ENCODE data around the gene ANO10.

The ANO10 gene

GRCh38 chr3:43406643-43407023, 215.2 kb downstream of the ANO10 start:
- DNase-seq = no peak

- no peak for DNase-seq
These were observed 215.7 kb downstream of the ANO10 start for GRCh38 chr3:43405888-43406642.

DNA sequence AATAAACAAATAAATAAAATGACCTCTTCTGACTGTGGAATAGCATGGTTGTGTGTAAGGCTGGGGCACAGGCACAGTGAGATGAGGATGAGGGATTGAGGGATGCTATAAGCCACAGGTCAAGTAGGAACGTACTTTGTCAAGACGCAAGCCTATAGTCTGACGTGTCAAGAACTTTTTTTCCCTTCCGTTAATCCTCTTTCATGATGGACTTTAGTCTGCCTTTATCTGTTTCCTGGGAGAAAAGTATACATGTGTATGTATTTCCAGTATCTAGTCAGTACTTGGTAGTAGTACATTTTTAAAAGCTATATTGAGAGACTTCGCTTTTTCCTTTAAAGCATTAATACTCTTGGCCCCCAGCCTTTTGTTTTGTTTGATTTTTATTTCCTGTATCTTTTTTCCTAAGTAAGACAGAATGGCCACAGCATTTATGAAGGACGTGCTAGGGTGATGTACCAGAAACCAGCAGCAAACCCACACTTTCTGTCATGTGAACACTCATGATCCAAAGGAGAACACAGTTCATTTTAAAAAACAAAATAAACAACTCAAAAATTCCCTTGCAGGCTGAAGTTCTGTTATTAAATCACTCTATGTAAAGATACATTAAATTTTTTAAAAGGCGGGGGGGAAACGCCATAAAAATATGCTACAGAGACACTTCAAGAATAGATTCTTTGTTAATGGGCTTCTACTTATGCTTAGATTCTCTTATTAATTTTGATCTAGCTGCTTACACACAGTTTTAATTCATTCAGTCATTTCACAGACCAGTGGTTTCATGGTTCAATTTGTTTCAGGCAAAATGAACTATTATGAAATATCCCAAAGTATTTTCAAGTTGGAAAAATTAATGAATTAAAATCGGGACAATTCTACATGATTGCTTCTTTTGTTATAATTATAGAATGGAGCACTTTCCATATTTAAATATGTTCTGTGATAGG, 220.8 kb downstream of the ANO10 start:
- no peak for DNase-seq

DNA sequence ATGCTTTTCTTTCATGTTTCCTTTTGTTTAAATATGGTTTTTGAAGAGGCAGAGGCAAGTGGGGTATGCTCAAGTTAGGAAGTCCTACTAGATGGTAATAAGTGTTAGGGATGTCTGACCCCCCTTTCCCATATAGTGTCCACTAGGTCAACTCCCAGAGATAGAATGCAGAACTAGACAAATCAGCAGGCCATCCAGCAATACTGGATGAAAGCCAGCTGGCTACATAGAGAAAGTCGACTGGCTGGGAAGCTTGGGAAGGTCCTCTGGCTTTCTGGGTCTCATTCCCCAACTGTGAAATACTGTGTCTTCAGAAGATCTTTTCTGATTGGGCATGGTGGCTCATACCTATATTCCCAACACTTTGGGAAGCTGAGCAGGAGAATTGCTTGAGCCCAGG, 221.6 kb downstream of the ANO10 start:
- DNase-seq = no peak

DNA sequence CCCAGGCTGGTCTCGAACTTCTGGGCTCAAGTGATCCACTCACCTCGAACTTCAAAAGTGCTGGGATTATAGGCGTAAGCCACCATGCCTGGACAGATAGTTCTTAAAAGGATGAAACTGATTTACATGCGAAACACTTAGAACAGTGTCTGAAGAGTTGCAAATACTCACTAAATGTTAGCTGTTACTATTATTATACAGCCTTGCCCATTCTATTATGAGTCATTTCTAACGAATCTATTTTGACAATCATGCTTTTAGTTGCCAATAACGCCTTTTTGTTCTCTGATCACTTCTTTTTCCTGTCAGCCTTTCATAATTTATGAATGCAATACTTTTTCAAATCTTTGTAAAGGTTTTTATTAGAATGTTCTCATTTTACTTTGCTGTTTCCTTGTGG, 222.8 kb downstream of the ANO10 start:
- no peak for DNase-seq

GRCh38 chr3:43394041-43394554, 227.7 kb downstream of the ANO10 start:
- DNase-seq = no peak

DNA sequence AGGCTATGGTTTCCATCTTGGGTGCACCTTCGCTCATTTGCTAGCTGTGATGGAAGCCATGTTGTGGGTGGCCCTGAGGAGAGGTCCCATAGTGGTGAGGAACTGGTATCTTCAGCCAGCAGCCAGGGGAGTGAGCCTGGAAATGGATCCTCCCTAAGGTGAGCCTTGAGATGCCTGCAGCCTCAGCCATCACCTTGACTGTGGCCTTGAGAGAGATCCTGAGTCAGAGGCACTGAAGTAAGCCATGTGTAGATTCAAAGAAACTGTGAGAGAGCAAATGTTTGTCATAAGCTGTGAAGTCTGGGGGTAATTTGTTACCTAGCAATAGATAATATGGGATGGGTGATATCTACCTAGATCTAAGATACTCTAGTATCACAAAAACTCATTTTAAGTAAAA, 230.2 kb downstream of the ANO10 start:
- no peak for DNase-seq

- no peak for DNase-seq
These were observed 231.6 kb downstream of the ANO10 start for GRCh38 chr3:43390255-43390588.

DNA sequence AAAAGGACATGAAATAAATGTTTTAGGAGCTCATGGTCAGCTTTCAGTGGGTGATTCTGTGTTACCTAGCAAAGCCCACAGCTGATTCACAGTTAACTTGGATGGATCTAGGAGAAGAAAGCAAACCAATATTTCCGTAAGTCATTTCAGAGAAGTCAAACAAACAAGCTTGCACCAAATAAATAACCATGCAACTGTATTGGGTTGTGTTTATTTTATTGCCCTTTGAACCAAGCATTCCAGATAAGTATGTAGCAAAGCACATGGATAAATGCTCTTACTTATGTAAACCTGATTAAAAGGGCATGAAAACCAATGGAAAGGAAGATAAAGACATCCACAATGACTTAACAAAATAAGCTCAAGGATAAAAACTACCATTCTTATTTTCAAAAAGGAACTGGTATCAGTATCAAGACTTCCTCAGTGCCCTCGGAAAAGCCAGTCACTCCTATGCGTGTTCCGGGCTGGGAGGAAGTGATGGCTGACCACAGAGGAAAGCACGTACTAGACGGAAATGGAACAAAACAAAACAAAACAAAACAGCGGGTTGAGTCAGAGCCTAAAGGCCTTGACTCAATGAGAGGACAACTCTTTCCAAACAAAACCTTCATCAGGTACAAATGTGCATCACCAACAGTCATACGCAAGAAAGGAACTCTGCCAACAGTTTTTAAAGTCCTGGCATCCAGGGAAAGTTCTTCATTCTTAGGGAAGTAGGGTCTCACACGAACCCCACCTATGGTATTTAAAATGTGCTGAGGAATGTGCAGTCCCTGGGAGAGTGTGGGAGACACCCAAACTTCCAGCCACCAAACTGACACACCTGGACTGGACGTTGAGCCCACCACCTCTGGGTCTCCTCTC, 232.2 kb downstream of the ANO10 start:
- no peak for DNase-seq

- no peak for DNase-seq
These were observed 232.9 kb downstream of the ANO10 start for GRCh38 chr3:43388915-43389314.

DNA sequence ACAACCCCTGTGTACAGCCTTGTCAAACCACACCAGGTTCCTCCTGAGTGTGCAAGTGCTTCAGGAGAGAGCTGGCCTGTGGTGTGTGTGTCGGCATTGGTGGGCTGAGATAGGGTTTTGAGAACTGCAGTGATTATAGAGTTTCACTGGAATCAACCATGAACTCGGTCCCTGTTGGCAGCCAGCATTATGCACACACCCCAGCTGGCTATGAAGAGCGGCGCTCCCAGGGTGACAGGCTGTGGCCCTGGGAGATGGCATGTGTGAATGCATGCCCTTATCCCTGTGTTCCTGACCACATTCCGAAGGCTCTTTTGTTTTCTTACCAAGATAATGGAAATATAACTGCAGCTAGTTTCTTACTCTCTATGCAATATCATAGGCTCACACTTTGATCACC, 233.6 kb downstream of the ANO10 start:
- no peak for DNase-seq

DNA sequence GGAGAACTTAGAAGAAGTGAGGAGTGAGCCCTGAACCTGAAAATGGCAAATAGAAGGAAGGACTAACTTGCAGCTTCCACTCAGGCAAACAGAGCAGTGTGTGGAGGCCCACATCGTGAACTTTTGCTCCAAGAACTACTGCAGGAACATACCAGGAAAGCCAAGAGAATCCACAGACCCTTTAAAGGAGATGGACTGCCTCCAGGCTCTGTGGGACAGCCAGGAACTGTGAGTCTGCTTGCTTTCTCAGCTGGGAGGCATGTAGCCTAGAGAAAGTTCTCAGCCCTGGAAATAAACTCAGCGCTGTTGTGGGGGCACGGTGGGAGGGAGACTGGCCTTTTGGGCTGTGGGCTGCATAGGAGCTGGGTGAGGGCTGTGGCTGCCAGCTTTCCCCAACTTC, 242.5 kb downstream of the ANO10 start:
- no peak for DNase-seq

DNA sequence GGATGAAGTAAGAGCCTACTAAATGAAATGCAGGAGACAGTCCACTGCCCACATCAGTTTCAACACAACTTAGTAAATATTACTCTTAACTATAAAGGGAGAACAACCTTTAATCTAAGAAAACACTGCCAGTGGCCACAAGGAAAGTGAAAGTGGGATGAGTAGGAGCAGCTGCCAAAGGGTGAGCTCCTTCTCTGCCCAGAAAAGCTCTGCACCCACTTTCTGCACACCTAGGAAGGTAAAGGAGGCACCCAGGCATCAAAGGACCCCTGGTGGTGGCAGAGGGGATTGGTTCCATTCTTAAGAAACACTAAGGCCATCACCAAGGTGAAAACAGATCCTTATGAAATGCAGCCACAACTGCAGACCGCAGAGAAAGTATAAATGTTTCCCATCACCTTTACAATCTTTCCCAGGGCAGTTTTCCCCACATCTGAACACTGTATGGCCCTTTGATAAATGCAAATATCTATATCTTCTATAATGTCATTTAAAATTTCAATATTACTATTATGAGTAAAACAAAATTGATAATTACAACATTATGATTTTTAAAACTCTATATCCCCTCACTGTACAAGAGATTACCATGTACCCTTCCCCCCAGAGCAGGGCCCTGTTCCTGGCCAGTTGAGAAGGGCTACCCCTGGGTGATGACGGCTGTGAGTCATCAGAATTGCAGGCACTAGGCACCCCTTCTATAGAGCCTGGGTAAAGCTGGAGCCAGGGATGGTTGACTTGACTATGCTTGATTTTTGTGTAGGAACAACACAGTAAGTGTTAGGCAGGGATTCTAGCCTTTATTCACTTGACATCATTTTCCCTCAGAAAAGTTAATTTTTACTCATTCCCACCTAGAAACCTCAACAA, 243.5 kb downstream of the ANO10 start:
- DNase-seq = no peak

DNA sequence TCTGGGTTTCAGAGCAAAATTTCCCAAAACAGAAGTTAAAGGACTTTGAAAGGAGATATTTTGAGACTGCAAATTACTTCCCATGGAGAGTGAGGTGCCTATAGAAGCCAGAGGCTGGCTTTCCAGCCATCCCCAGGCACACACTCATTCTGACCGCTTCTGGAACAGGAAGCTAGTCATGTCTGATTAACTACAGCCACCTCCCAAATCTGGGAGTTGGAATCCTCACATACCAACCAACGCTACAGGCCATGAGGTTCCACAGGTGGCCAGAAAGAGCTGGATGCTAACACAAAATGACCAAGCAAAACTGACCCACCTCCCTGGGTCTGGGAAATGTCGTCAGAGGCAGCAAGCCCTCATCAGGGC, 248.3 kb downstream of the ANO10 start:
- no peak for DNase-seq

DNA sequence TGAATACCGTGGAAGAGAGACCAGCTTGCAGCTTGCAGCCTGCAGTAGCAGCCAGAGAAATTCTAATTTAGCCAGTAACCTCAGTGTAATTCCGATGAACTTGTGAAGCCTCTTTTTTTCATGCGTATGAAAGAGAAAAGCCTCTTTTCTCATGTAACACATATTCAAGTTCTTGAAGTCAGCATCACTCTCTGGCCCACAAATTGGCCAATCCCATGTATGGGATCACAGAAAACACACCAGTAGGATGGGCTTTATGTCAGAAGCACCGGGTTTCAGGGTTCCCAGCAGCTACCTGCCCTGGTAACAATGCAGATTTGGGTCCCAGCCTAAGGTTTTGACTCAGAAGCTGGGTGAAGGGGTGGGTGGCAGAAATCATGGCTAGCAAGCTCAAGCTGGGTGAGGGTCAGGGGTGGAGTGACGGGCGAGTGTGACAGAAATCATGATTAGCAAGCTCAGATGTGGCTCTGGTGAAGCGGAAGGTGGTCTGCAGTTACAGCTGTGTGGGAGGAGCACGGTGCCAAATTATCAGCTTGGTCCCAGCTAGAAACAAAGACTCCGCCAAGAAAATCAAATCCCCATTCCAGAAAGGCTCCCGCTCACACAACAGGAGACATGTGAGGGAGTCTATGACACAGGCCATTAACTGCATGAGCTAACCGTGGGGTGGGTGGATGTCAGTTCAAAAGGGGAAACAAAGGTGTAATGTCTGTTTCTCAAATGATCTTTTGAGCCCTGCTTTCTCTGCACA, 248.8 kb downstream of the ANO10 start:
- no peak for DNase-seq

- no peak for DNase-seq
These were observed 249.6 kb downstream of the ANO10 start for GRCh38 chr3:43372007-43372740.

DNA sequence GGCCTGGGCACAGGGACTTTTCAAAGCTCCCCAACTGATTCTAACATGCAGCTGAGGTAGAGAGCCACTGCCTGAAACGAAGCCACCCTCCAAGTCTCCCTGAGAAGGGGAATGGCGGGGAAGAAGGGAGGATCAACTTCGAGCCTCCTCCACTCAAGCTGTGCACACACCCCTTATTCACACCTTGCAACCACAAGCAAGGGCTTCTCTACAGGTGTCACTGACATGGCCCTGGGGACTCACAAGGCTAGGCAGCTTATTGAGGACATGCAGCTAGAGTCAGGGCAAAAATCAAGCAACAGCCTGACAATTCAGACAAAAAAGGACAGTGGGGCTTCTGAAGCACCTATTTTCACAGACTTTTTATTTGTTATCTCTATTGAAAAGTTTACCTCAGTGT, 250.3 kb downstream of the ANO10 start:
- DNase-seq = no peak

GRCh38 chr3:43370293-43370980, 251.4 kb downstream of the ANO10 start:
- no peak for DNase-seq

- no peak for DNase-seq
These were observed 252.2 kb downstream of the ANO10 start for GRCh38 chr3:43369404-43370292.

Measured in NCI-H2081 treated with DMSO at 0.1 percent for 48 hours (cell line).